Measurements from ENCODE around the gene VARS1.

Gene VARS1

DNA sequence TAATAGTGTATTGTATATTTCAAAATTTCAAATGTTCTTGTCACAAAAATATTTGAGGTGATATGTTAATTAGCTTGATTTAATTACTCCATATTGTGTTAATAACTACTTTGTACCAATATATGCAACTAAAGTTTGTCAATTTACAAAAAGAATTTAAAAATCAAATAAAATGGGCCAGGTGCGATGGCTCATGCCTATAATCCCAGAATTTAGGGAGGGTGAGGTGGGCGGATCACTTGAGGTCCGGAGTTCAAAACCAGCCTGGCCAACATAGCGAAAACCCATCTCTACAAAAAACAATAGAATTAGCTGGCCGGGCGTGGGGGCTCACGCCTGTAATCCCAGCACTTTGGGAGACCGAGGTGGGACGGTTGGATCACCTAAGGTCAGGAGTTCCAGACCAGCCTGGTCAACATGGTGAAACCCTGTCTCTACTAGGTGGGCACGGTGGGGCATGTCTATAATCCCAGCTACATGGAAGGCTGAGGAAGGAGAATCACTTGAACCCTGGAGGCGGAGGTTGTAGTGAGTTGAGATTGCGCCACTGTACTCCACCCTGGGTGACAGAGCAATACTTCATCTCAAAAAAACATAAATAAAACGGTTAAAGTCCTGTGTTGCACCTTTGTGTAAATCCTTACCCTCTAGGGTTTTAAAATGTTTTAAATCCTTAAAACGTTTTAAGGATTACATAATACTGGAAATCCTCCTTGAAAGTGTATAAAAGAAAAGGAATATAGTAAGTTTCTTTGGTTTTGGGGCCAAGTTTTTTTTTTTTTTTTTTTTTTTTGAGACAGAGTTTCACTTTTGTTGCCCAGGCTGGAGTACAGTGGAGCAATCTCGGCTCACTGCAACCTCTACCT is 36.0 kb upstream of the VARS1 start:
- DNase-seq (ENCODE audit: low read depth, low spot score): no peak
- peak overlapping the region; percentile 71; the same call in 1 of the 2 replicates for H3K4me3 ChIP-seq (ENCODE audit: low read depth, low read length)
- CTCF ChIA-PET: interaction anchor here (0.9 to 5.1 kb wide), 8 partner anchors 33 to 152 kb away, joined by 3 to 60 read pairs (median 9); partner anchors contain the start of genes DDAH2 and LY6G5C
- POLR2A ChIA-PET: interaction anchor here (0.5 to 1.8 kb wide), 3 partner anchors 79 to 146 kb away, joined by 3 to 14 read pairs (median 3); partner anchors contain the start of gene DDAH2
- TF ChIP-seq, protein P1, sequence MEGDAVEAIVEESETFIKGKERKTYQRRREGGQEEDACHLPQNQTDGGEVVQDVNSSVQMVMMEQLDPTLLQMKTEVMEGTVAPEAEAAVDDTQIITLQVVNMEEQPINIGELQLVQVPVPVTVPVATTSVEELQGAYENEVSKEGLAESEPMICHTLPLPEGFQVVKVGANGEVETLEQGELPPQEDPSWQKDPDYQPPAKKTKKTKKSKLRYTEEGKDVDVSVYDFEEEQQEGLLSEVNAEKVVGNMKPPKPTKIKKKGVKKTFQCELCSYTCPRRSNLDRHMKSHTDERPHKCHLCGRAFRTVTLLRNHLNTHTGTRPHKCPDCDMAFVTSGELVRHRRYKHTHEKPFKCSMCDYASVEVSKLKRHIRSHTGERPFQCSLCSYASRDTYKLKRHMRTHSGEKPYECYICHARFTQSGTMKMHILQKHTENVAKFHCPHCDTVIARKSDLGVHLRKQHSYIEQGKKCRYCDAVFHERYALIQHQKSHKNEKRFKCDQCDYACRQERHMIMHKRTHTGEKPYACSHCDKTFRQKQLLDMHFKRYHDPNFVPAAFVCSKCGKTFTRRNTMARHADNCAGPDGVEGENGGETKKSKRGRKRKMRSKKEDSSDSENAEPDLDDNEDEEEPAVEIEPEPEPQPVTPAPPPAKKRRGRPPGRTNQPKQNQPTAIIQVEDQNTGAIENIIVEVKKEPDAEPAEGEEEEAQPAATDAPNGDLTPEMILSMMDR (IDR thresholded peaks at IDR 0.05; ENCODE audit: insufficient read depth, low read length, missing control alignments): no peak

DNA sequence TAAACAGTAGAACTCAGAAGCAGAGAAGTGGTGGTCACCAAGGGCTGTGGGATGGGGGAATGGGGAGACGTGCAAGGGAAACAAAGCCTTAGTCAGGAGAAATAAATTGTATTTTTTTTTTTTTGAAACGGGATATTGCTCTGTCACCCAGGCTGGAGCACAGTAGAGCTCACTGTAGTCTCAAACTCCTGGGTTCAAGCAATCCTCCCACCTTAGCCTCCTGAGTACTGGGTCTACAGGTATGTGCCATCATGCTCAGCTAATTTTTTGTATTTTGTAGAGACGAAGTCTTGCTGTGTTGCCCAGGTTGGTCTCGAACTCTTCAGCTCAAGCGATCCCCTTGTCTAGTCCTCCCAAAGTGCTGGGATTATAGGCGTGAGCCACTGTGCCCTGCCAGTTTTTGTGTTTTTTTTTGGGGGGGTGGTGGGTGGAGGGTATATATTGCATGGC is 35.4 kb upstream of the VARS1 start:
- DNase-seq (ENCODE audit: low read depth, low spot score): no peak
- H3K4me3 ChIP-seq (ENCODE audit: low read depth, low read length): peak overlapping the region; percentile 71
- TF ChIP-seq, protein P1 (IDR thresholded peaks at IDR 0.05; ENCODE audit: insufficient read depth, low read length, missing control alignments): no peak
- ChIA-PET CTCF (interaction anchor here (0.6 to 5.1 kb wide), 17 partner anchors 8 to 151 kb away, joined by 3 to 60 read pairs (median 5); partner anchors contain the start of genes DDAH2, HSPA1A, HSPA1L and LSM2), POLR2A (interaction anchor here (0.5 to 1.8 kb wide), 5 partner anchors 16 to 145 kb away, joined by 3 to 14 read pairs (median 5); partner anchors contain the start of genes DDAH2, HSPA1A, HSPA1L and LSM2)

DNA sequence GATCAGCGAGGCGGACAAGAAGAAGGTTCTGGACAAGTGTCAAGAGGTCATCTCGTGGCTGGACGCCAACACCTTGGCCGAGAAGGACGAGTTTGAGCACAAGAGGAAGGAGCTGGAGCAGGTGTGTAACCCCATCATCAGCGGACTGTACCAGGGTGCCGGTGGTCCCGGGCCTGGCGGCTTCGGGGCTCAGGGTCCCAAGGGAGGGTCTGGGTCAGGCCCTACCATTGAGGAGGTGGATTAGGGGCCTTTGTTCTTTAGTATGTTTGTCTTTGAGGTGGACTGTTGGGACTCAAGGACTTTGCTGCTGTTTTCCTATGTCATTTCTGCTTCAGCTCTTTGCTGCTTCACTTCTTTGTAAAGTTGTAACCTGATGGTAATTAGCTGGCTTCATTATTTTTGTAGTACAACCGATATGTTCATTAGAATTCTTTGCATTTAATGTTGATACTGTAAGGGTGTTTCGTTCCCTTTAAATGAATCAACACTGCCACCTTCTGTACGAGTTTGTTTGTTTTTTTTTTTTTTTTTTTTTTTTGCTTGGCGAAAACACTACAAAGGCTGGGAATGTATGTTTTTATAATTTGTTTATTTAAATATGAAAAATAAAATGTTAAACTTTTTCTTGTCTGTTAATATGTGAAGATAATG is 34.2 kb upstream of the VARS1 start:
- peak overlapping the region; percentile 71 for H3K4me3 ChIP-seq (ENCODE audit: low read depth, low read length)
- DNase-seq (ENCODE audit: low read depth, low spot score): no peak
- ChIA-PET CTCF (interaction anchor here (0.8 to 5.1 kb wide), 23 partner anchors 9 to 267 kb away, joined by 3 to 60 read pairs (median 4); partner anchors contain the start of genes C6orf47, CLIC1, DDAH2 and HSPA1A), POLR2A (interaction anchor here (0.6 to 1.8 kb wide), 13 partner anchors 9 to 715 kb away, joined by 3 to 14 read pairs (median 3); partner anchors contain the start of genes ABHD16A, ATP6V1G2, DDAH2 and HSPA1A)
- TF ChIP-seq, protein P1 (IDR thresholded peaks at IDR 0.05; ENCODE audit: insufficient read depth, low read length, missing control alignments): no peak

DNA sequence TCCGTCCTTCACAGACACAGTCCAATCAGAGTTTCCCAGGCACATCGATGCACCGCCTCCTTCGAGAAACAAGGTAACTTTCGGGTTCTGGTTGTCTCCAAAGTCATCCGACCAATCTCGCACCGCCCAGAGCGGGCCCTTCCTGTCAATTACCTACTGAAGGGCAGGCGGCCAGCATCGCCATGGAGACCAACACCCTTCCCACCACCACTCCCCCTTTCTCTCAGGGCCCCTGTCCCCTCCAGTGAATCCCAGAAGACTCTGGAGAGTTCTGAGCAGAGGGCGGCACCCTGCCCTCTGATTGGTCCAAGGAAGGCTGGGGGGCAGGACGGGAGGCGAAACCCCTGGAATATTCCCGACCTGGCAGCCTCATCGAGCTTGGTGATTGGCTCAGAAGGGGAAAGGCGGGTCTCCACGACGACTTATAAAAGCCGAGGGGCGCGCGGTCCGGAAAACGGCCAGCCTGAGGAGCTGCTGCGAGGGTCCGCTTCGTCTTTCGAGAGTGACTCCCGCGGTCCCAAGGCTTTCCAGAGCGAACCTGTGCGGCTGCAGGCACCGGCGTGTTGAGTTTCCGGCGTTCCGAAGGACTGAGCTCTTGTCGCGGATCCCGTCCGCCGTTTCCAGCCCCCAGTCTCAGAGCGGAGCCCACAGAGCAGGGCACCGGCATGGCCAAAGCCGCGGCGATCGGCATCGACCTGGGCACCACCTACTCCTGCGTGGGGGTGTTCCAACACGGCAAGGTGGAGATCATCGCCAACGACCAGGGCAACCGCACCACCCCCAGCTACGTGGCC is 31.9 kb upstream of the VARS1 start, which contains the start of gene HSPA1B:
Gene HSPA1B (plus strand): TSS at position 453 of the 794 bp plus-strand sequence. CDS start 213 bp downstream, at position 666.
- POLR2A ChIA-PET: interaction anchor here (0.6 to 2.3 kb wide), 38 partner anchors 8 to 287 kb away, joined by 3 to 45 read pairs (median 5); partner anchors contain the start of genes ABHD16A, BAG6, C6orf47 and CLIC1
- peak; percentile 99 for DNase-seq (ENCODE audit: low read depth, low spot score)
- TF ChIP-seq, protein P1 (IDR thresholded peaks at IDR 0.05; ENCODE audit: insufficient read depth, low read length, missing control alignments): no peak
- CTCF ChIA-PET: interaction anchor here (1.0 to 2.4 kb wide), 5 partner anchors 9 to 146 kb away, joined by 3 to 11 read pairs (median 5); partner anchors contain the start of genes LY6G5C and VARS1
- peak within 1 kb of the TSS; percentile 86 for H3K4me3 ChIP-seq (ENCODE audit: low read depth, low read length)

DNA sequence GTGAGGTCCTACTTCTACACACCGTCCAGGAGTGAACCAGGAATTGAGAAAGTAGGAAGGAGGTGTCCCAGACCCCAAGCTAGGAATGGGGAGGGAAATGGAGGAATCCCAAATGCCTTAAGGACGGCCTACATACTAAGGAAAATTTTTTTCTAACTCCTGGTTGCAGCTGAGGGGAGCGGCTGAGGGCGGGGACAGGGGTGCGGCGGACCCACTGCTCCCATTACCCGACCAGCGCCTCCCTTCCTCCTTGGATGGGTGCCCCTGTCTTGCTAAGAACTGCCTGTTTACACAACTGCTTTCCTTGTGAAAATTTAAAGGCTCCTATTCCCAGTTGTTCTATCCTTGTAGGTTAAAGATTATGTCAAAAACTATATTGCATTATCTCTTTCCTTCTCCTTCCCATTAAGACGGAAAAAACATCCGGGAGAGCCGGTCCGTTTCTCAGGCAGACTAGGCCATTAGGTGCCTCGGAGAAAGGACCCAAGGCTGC is 31.3 kb upstream of the VARS1 start:
- DNase-seq (ENCODE audit: low read depth, low spot score): no peak
- TF ChIP-seq, protein P1 (IDR thresholded peaks at IDR 0.05; ENCODE audit: insufficient read depth, low read length, missing control alignments): no peak
- CTCF ChIA-PET: interaction anchor here (0.9 to 2.4 kb wide), 6 partner anchors 10 to 145 kb away, joined by 3 to 11 read pairs (median 4); partner anchors contain the start of genes LY6G5C and VARS1
- peak overlapping the region; percentile 50 for H3K4me3 ChIP-seq (ENCODE audit: low read depth, low read length)
- POLR2A ChIA-PET: interaction anchor here (0.6 to 2.3 kb wide), 35 partner anchors 9 to 285 kb away, joined by 3 to 45 read pairs (median 5); partner anchors contain the start of genes ABHD16A, BAG6, C6orf47 and CLIC1
